Stimulated activated CD8-positive, alpha-beta memory T cell treated with anti-CD3 and anti-CD28 coated beads, Interleukin-2, amount 100 ng/mL, for 48 hours (primary cell): ENCODE measurements around the gene LRP1.

Experiments used
- DNase-seq, 2 donors: peaks; one replicate each; pipeline ENCODE4 v3.0.0-alpha.2; 2020; ENCODE audit warnings: low read depth in 2 of 2

The LRP1 gene

DNA sequence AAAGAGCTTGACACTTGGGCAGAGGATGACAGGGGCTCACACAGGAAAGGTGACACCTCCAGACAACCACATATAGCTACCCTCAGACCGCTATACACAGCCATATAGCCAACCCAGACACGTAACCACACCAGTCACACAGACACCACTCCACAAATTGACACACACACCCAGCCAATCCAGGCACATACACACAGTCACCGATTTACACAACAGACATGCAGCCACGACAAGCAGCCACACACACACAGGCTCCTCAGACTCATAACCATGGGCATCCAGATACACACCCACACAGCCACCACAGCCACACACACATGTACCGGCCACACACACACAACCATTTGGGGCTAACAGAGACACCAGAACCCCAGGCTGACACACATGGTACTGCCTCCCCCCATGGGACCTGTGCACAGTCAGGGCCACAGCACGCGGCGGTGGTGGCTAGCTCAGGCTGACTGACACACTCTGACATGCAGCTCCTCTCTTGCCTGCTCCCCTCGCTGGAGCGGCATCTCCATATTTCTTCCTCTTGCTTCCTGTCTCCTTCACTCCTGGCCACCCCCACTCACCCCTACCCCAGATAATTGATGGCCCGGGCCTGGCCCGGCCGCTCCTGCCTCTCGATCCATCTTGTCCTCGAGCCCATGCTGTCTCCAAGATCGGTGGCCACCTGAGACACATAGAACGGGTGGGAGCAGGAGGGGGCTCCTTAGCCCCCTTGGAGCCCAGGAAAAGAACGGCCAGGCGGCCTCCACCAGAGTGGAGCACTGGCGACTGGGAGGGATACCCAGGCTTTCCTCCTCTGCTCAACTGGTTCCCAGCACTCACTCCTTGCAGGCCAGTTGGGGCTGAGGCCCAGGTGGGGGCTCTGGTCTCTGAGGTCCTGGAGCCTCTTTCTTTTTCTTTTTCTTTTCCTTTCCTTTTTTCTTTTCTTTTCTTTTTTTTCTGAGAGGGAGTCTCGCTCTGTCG is 95.2 kb downstream of the LRP1 start:
- DNase-seq = no peak

DNA sequence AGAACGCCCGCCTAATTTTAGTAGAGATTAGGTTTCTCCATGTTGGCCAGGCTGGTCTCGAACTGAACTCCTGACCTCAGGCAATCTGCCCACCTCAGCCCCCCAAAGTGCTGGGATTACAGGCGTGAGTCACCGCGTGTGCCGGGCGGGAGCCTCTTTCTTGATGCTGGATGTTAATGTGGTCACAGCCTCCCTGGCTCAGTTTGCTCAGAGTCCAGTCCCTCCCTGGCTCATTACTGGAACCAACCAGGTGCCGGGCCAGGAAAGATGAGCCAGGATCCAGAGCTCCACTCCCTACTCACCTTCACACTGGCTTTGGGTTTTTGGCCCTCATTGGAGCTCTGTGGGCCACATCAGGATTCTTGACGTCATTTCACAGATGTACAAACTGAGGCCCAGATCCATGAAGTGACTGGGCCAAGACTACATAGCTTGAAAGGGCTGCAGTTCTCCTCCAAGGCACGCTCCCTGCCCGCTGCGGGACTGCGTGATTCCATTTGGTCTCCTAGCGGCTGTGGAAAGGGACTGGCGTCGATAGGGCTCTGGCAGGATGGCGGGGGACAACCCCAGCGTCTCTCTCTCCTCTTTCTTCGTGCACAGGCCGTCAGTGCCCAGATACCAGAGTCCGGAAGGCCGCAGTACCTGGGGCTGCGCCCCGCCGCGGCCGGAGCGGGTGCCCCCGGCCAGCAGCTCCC is 96.1 kb downstream of the LRP1 start:
- DNase-seq = no peak

DNA sequence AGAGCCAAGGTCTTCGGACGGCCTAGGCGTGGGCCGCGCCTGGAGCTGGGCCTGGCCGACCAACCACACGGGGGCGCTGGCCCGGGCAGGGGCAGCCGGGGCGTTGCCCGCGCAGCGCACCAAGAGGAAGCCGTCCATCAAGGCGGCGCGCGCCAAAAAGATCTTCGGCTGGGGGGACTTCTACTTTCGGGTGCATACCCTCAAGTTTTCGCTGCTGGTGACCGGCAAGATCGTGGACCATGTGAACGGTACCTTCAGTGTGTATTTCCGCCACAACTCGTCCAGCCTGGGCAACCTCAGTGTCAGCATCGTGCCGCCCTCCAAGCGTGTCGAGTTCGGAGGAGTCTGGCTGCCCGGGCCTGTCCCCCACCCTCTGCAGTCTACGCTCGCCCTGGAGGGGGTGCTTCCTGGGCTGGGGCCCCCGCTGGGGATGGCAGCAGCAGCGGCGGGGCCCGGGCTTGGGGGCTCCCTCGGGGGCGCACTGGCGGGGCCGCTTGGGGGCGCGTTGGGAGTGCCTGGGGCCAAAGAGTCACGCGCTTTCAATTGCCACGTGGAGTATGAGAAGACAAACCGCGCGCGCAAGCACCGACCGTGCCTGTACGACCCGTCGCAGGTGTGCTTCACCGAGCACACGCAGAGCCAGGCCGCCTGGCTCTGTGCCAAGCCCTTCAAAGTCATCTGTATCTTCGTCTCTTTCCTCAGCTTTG is 96.8 kb downstream of the LRP1 start:
- no peak for DNase-seq

DNA sequence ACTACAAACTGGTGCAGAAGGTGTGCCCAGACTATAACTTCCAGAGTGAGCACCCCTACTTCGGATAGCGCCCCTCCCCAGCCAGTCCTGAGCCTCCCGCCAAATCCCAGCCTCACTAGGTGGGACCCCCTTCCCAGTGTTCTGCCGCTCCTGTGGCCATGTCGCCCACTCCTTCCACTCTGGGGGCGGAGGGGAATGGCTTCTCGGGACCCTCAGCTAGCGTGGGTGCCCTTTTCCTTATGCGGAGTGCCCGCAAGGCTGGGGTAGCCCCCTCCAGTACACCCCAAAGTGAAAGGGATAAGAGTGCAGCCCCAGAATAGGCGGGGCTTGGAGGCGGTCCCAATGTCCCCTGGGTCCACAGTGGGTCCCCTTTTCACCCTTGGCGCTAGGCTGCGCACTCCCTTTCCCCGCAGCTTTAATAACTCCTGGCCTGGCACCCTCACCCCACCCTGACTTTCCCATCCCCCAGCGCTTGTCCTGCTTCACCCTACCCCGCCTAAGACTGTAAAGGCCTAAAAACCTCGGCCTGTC is 97.5 kb downstream of the LRP1 start:
- DNase-seq = no peak

DNA sequence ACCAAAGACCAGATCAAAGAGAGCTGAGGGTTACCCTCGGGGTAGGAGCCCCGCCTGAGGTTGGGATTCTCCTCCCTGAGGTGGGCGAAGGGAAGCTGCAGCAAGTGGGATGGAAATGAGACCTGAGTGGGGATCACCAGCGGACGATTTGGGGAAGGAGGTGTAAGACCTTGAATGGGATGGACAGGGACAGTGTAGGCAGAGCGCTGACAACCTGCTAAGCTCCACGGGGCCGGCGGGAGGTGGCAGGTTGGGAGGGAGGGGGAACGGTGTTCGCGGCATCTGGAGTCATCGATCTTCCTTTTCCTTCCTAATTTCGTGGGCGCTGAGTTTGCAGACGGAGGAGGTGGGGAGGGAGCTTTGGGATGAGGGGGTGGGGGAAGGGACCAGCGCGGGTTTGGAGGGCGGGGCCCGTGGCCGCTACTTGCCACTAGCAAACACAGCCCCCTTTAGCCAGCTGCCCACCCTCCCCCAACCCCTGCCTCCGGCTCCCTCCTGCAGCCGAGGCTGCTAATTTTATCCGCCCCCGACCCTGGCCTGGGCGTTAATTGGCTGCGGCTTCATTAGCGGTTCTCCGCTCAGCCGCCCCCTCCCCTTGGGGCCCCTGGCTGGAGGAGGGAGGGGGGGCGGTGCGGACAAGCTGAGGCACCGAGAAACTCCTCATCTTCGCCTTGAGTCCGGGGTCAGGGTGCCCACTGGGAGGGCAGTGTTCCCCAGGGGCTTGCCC is 98.5 kb downstream of the LRP1 start:
- DNase-seq = no peak

DNA sequence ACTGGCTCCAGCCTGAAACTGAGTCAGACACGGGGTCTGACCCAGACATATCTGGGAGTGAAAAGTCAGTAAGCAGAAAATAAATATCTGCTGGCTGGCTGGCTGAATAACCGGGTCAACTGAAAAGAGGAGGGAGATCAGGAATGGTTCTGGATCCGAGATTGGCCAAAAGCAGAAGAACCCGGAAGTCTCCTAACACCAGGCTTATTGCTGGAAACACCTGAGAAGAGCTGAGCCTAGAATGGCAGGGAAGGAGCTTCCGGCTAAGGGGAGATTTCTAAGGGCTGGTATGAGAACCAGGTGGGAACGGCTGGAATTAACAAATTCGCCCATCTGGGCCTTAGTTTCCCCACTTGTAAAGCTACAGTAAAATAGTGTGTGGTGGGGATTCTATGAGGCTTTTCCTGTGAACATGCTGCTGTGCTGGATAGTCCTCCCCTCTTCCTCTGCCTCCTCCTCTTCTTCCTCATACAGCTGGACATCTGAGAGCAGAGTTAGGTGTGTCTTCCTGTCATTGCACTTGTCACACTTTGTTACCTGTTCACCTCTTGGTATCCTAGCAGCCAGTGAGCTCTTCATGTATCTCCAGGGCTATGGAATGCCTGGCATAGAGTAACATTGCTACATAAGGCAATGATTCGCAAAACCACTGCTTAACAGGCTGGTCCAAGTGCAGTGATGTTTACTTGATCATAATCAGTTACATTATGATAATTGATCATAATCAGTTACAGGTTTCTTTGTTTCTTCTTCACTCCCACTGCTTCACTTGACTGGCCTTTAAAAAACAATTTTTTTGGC is 99.2 kb downstream of the LRP1 start:
- DNase-seq = no peak

DNA sequence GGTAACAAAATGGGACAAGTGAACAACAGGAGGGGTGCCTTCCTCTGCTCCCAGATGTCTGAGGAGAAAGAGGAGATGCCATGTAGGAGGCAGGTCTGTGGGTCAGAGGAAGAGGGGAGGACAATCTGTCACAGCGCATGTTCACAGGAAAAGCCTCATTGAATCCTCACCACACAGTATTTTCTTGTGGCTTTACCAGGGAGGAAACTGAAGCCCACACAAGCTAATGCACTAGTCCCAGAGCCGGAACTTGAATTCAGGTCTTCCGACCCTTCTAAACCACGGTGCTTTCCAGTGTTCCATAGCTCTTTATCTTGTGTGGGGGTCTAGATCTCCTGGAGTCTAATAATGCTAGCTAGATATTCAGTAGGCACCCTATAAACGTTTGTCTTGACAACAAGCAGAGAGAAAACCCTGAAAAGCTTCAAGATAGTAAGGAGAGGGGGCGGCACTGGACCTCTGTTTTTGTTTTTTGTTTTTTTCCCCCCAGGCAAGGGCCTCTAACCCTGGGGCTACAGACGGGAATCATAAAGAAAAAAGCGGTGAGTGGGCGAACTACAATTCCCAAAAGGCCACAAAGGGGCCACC is 100.9 kb downstream of the LRP1 start:
- no peak for DNase-seq

DNA sequence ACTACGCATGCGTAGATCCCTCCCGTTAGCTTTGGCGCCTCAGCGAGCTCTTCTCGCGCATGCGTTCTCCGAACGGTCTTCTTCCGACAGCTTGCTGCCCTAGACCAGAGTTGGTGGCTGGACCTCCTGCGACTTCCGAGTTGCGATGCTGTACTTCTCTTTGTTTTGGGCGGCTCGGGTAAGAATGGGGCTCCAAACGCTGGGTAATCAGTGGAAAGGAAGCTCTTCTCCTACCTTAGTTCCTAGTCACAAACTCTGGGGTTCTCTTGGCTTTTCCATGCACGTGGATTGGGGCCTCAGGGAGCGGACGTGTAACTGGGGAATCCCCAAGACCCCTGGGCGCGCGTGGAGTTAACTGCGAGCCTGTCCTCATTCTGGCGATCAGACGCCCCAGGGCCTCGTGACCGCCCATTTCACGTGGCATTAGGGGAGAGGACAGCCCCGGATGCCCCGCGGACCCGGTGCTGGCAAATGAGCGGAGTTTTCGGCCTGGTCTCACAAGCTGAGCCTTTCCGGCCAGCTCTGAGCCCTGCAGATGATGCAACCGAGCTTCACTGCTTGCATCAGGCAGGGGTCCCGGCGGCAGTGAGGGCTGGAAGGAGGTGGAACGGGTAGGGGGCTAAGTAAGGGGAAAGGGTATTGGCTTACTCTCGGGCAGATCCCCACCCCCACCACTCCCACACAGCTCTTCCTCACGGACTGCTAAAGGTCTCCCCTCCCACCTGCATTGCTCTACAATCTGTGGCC is 101.5 kb downstream of the LRP1 start, which contains the start of gene SHMT2:
TSS of gene SHMT2 (plus strand) at position 78 of the 747 bp plus-strand sequence. CDS start at position 146, 68 bp downstream.
- peak; percentile 88 to 91 for DNase-seq

DNA sequence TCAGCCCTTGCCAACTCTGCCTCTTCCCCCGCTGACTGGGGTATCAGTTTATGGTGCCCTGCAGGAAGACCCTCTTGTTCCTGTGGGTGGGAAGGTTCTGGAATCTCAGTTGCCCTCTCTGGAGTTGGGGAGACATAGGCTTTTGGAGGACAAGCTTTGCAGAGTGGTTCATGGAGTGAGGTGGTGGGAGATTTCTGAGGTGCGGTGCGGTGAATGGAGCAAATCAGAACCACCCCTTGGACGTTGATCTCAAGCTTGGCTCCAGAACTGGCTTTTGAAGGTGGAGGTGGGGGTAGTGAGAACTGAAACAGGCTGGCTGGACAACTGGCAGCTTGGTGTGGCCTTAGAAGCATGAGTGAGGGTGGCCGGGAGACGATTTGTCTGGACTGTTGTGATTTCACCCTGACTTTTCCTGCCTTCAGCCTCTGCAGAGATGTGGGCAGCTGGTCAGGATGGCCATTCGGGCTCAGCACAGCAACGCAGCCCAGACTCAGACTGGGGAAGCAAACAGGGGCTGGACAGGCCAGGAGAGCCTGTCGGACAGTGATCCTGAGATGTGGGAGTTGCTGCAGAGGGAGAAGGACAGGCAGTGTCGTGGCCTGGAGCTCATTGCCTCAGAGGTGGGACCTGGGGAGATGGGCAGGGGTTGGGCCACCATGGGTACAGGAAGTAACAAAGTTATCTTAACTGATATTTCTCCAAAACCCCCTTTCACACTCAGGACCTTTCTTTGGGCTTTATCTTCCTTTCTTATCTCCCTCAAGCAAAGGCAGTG is 102.3 kb downstream of the LRP1 start:
- no peak for DNase-seq

DNA sequence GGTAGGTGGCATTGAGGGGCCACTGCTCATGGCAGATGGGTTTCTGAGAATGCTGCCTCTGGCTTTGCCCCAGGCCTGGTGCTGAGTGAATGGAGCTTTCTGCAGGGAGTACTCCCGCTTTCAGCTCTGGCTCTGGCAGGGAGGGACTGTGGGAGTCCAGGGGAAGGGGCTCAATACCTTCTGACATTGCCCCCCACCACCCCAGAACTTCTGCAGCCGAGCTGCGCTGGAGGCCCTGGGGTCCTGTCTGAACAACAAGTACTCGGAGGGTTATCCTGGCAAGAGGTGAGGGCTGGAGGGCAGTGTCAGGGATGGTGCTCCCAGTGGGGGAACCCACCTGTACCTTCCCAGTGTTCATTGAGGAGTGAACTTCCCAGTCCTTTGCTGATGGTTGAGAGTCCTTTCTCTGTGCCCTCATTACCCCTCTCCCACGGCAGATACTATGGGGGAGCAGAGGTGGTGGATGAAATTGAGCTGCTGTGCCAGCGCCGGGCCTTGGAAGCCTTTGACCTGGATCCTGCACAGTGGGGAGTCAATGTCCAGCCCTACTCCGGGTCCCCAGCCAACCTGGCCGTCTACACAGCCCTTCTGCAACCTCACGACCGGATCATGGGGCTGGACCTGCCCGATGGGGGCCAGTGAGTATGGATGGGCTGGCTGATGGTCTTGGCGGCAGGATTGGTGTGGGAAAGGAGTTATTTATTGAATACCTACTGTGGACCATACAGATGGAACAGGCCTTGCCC is 103.2 kb downstream of the LRP1 start:
- DNase-seq = no peak

DNA sequence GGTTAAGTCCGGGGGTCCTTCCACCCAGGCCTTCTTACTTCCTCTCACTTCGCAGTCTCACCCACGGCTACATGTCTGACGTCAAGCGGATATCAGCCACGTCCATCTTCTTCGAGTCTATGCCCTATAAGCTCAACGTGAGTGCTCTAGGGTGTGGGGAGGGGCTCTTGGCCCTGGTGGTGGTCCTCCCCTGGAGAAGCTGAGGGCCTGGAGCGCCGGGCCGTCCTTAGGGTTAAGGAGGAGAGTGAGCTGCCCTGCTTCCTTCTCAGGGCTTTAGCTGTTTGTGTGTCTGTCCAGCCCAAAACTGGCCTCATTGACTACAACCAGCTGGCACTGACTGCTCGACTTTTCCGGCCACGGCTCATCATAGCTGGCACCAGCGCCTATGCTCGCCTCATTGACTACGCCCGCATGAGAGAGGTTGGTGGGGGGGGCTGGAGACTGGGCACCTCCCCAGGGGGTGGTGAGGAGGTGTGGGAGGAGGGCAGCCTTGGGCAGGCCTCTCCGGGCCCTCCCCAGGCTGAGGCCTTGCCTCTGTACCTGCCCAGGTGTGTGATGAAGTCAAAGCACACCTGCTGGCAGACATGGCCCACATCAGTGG is 104.0 kb downstream of the LRP1 start:
- DNase-seq = no peak

DNA sequence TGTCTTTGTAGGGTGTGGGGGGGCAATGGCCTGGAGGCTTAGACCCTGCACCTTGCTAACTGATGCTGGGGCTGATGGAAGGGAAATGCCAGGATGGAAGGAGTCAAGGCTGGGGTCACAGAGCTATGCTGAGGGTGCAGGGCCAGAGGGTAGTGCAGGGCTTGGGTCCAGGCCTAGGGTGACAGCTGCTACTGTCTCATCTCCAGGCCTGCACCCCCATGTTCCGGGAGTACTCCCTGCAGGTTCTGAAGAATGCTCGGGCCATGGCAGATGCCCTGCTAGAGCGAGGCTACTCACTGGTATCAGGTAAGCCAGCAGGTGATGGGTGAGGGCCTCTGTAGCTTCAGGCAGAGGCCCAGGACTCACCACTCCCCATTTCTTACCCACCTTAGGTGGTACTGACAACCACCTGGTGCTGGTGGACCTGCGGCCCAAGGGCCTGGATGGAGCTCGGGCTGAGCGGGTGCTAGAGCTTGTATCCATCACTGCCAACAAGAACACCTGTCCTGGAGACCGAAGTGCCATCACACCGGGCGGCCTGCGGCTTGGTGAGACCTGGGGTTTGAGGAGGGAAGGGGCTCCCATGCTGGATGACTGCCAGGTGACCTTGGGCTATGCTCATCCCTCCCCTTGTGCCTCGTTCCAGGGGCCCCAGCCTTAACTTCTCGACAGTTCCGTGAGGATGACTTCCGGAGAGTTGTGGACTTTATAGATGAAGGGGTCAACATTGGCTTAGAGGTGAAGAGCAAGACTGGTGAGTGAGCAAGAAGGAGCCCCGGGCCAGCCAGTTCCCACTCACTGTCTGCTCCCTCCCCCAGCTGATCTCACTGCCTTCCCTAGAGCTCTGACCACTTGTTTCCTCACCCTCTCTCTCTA is 105.3 kb downstream of the LRP1 start:
- DNase-seq = no peak

DNA sequence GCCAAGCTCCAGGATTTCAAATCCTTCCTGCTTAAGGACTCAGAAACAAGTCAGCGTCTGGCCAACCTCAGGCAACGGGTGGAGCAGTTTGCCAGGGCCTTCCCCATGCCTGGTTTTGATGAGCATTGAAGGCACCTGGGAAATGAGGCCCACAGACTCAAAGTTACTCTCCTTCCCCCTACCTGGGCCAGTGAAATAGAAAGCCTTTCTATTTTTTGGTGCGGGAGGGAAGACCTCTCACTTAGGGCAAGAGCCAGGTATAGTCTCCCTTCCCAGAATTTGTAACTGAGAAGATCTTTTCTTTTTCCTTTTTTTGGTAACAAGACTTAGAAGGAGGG is 105.9 kb downstream of the LRP1 start:
- no peak for DNase-seq

DNA sequence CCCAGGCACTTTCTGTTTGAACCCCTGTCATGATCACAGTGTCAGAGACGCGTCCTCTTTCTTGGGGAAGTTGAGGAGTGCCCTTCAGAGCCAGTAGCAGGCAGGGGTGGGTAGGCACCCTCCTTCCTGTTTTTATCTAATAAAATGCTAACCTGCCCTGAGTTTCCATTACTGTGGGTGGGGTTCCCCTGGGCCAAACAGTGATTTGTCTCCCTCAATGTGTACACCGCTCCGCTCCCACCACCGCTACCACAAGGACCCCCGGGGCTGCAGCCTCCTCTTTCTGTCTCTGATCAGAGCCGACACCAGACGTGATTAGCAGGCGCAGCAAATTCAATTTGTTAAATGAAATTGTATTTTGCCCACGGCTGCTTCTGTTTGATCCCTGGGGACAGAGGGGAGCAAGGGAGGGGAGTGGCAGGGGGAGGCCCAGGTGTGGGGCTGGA is 106.3 kb downstream of the LRP1 start:
- DNase-seq = no peak

DNA sequence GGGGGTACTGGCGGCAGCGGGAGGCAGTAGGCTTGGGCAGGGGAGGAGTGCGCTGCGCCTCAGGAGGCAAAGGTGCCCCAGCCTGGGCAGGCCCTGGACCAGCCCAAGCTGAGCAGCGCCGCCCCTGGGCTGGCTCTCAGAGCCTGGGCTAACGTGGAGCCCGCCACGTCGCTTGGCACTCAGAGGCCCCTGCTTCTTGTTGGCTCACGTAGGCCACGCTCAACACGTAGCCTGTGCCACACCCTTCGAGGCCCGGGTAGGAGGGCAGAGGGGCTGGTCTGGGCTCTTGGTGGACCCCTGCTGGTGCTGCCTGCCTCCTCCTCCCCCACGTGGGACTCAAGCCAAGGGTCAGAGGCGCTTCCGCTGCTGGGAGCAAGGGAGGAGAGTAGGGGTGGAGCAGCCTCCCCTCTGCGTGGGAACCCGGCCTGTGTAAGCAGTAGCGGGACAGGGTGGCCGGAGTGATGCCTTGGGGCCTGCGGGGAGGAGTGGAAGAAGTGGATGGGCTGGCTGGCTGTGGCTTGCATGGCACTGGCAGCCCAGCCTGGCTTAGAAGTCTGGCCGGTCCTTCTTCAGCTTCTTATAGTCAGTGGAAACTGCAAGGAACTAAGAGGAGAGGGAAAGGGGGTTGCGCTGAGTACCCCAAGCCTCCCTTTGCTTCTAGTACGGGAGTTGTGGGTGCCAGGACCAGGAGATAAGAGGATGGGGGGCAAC is 106.9 kb downstream of the LRP1 start:
- no peak for DNase-seq

DNA sequence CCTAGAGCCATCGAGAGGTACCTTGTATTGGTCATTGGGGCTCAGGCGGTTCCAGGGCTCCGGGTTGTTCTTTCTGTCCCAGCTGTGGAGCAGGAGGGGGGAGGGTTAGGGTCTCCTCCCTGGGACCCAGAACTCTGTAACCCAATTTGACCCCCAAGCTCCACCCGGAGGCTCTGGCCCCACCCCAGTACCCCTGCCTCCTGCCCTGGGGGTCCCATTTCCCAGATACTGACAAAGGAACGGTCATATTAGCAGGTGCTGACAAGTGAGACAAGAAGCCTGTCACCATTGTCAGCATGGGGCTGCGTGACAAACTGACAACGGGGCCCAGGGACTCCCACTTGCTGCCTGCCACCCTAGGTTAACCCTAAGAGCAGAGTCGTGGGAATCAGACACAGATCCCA is 107.4 kb downstream of the LRP1 start:
- DNase-seq = no peak
